PC-9 (cell line): Measurements from ENCODE around the gene RSBN1. TPM values are rescaled to one million over a fixed set of nuclear protein-coding genes. Genes with fewer than 3 reads are reported as not detected.

Source experiments
- BruUV-seq: library from RNA; stranded (reverse); fragments of 400-500 nt; replicated peaks from 2 replicates; lab custom pipeline; 2021; lab: Mats Ljungman, UMichigan
- CTCF ChIA-PET: fragments of 300-600 bp; sonication (Branson Sonifier 250); formaldehyde crosslinking; loops from one replicate; lab custom pipeline; 2022; ENCODE audit warnings: antibody characterized with exemption; lab: Charles Lee
- POLR2A ChIA-PET: fragments of 300-600 bp; sonication (Branson Sonifier 250); formaldehyde crosslinking; loops from one replicate; lab custom pipeline; 2022; ENCODE audit warnings: antibody characterized with exemption; ENCODE audit not compliant: unreplicated experiment; lab: Charles Lee
- DNase-seq, 2 experiments: peaks; one replicate each; pipeline versions ENCODE4 v3.0.0 to v3.0.0-alpha.2; 2015 to 2022; ENCODE audit warnings: mixed read lengths in 1 of 2
- H2AFZ ChIP-seq: fragments of 200-600 bp; sonication (generic); 2 replicates; pipeline ENCODE4 v1.8.1; 2017; ENCODE audit warnings: antibody characterized with exemption
- H3F3A ChIP-seq: fragments of 200-600 bp; sonication (generic); 2 replicates; pipeline ENCODE4 v1.8.1; 2017; ENCODE audit warnings: antibody characterized with exemption, mild to moderate bottlenecking, low read depth; ENCODE audit not compliant: insufficient read depth
- H3K27ac ChIP-seq: fragments of 200-600 bp; sonication (generic); 2 replicates; pipeline ENCODE4 v1.6.1; 2016; ENCODE audit warnings: mixed run types
- H3K27me3 ChIP-seq: fragments of 200-600 bp; sonication (generic); 2 replicates; pipeline ENCODE4 v1.6.1; 2016; ENCODE audit warnings: low read depth, mixed run types; ENCODE audit not compliant: insufficient read depth
- H3K36me3 ChIP-seq: fragments of 200-600 bp; sonication (generic); 2 replicates; pipeline ENCODE4 v1.6.1; 2016; ENCODE audit warnings: low read depth, mixed run types
- H3K4me1 ChIP-seq: fragments of 200-600 bp; sonication (generic); replicated peaks from 2 replicates; pipeline ENCODE4 v1.6.1; 2016; ENCODE audit warnings: mixed run types; ENCODE audit not compliant: insufficient read depth
- H3K4me2 ChIP-seq: fragments of 200-600 bp; sonication (generic); 2 replicates; pipeline ENCODE4 v1.6.1; 2017; ENCODE audit warnings: mixed run types
- H3K4me3 ChIP-seq: fragments of 200-600 bp; sonication (generic); 2 replicates; pipeline ENCODE4 v1.6.1; 2016; ENCODE audit warnings: mixed run types
- H3K79me2 ChIP-seq: fragments of 200-600 bp; sonication (generic); 2 replicates; pipeline ENCODE4 v1.6.1; 2017; ENCODE audit warnings: low read depth, mixed run types
- H3K9me2 ChIP-seq: fragments of 200-600 bp; sonication (generic); 2 replicates; pipeline ENCODE4 v1.8.1; 2017; ENCODE audit warnings: mild to moderate bottlenecking; ENCODE audit not compliant: insufficient read depth
- H3K9me3 ChIP-seq: fragments of 200-600 bp; sonication (generic); 2 replicates; pipeline ENCODE4 v1.8.1; 2016; ENCODE audit warnings: low read depth; ENCODE audit not compliant: insufficient read depth
- H4K20me1 ChIP-seq: fragments of 200-600 bp; sonication (generic); 2 replicates; pipeline ENCODE4 v1.8.1; 2017; ENCODE audit not compliant: insufficient read depth
- EZH2 ChIP-seq: fragments of 200-600 bp; sonication (generic); IDR thresholded peaks from 2 replicates; pipeline ENCODE4 v1.8.0; 2017; ENCODE audit warnings: antibody characterized with exemption, low read depth
- intact Hi-C: fragments of 100-400 bp; cut with micrococcal nuclease; formaldehyde crosslinking; loops from one replicate; pipeline ENCODE4 v1.10.0; 2022; ENCODE audit not compliant: unreplicated experiment
- total RNA-seq: library from RNA; stranded (reverse); gene quantifications from 2 replicates; pipeline ENCODE4 v1.2.3, GENCODE V29; 2021
- TF ChIP-seq, protein P1 (sequence below): fragments of 200-600 bp; sonication (generic); conservative IDR thresholded peaks from 2 replicates; pipeline ENCODE4 v1.6.1; 2017; ENCODE audit warnings: mixed run types, antibody characterized with exemption, mild to moderate bottlenecking, moderate library complexity

The RSBN1 gene
- total RNA-seq, 1 experiment from 2014 or later = 12.3 TPM

DNA sequence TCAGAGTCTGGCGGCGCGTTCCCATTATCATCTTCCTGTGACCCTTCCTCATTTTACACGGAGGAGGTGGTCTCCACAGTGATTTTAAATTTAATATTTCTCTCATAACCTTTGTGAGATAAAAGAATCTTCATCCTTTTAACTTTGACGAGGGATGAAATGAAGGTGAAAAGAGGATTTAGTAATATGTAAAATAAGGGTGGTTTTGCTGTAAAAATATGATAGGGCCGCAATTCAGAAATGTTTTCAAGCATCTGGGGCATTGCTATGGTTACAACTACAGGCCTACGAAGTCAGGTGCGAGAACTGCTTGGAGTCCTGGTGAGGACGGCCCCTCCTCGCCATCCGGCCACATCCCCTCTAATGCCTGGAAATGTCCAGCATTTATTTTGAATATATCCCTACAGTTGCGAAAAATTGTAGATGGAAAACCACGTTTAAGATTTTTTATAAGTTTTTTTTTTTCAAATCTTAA, 422 bp upstream of the RSBN1 start:
- peak overlapping the region; percentile 93 for H2AFZ ChIP-seq
- CTCF ChIA-PET = no interaction called here
- intact Hi-C loops = loop anchor here (1.0 to 2.0 kb wide), 3 partner anchors 54 to 117 kb away; partner anchors contain the start of genes DCLRE1B, HIPK1 and PHTF1

GRCh38 chr1:113811156-113811887, 954 bp downstream of the RSBN1 start:
- Histone ChIP-seq H3K9me3 (no peaks in the 10 kb centered on the region), H3K79me2 (peaks cover 56% of the 10 kb centered on the region), H3K4me1 (peaks cover 32% of the 10 kb centered on the region), H4K20me1 (peaks cover 4% of the 10 kb centered on the region), H3K27me3 (no peaks in the 10 kb centered on the region), H3F3A (peaks cover 4% of the 10 kb centered on the region), H2AFZ (peak overlapping the region; percentile 85), H3K4me2 (peak overlapping the region; percentile 78), H3K9me2 (no peaks in the 10 kb centered on the region), H3K36me3 (peaks cover 5% of the 10 kb centered on the region; the same call in 1 of the 2 replicates), H3K4me3 (peak overlapping the region; percentile 72), H3K27ac (0 out of 2 replicates have a peak overlapping the region, but pooled peaks have one; percentile 9)
- BruUV-seq = TSS peak; percentile 36
- no peak for DNase-seq
- TF ChIP-seq, protein P1, sequence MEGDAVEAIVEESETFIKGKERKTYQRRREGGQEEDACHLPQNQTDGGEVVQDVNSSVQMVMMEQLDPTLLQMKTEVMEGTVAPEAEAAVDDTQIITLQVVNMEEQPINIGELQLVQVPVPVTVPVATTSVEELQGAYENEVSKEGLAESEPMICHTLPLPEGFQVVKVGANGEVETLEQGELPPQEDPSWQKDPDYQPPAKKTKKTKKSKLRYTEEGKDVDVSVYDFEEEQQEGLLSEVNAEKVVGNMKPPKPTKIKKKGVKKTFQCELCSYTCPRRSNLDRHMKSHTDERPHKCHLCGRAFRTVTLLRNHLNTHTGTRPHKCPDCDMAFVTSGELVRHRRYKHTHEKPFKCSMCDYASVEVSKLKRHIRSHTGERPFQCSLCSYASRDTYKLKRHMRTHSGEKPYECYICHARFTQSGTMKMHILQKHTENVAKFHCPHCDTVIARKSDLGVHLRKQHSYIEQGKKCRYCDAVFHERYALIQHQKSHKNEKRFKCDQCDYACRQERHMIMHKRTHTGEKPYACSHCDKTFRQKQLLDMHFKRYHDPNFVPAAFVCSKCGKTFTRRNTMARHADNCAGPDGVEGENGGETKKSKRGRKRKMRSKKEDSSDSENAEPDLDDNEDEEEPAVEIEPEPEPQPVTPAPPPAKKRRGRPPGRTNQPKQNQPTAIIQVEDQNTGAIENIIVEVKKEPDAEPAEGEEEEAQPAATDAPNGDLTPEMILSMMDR = no peak
- no peak for TF ChIP-seq EZH2
- POLR2A ChIA-PET = no interaction called here
- CTCF ChIA-PET = no interaction called here
- intact Hi-C loops = no loop called here

More for the DNA sequence above, 422 bp upstream of the RSBN1 start:
- Histone ChIP-seq H4K20me1 (peaks cover 4% of the 10 kb centered on the region), H3K9me3 (no peaks in the 10 kb centered on the region), H3F3A (peaks cover 3% of the 10 kb centered on the region; the same call in 1 of the 2 replicates), H3K4me2 (peak overlapping the region; percentile 79), H3K79me2 (peaks cover 43% of the 10 kb centered on the region), H3K36me3 (peaks cover 5% of the 10 kb centered on the region; the same call in 1 of the 2 replicates), H3K4me3 (peak overlapping the region; percentile 72), H3K27me3 (no peaks in the 10 kb centered on the region), H3K4me1 (peaks cover 32% of the 10 kb centered on the region), H3K27ac (peak overlapping the region; percentile 23), H3K9me2 (no peaks in the 10 kb centered on the region)
- TF ChIP-seq EZH2 = no peak
- TF ChIP-seq, protein P1 = no peak
- POLR2A ChIA-PET = interaction anchor here (0.5 to 0.9 kb wide), 8 partner anchors 45 to 1413 kb away, joined by 3 to 18 read pairs (median 4); partner anchors contain the start of genes PHTF1 and PPM1J
- TSS peak; percentile 99 for BruUV-seq
- no peak for DNase-seq

- Histone ChIP-seq H2AFZ (no peak overlapping the region), H4K20me1 (peaks cover 4% of the 10 kb centered on the region), H3K79me2 (peaks cover 70% of the 10 kb centered on the region), H3F3A (peaks cover 13% of the 10 kb centered on the region), H3K9me3 (no peaks in the 10 kb centered on the region), H3K4me3 (peak overlapping the region; percentile 72), H3K27me3 (no peaks in the 10 kb centered on the region), H3K36me3 (peaks cover 5% of the 10 kb centered on the region; the same call in 1 of the 2 replicates), H3K9me2 (no peaks in the 10 kb centered on the region), H3K4me1 (peaks cover 36% of the 10 kb centered on the region), H3K27ac (0 out of 2 replicates have a peak overlapping the region, but pooled peaks have one; percentile 4), H3K4me2 (peak overlapping the region; percentile 78)
- BruUV-seq = no TSS peak
- no peak for DNase-seq
- TF ChIP-seq, protein P1 = no peak
- no peak for TF ChIP-seq EZH2
- POLR2A ChIA-PET = no interaction called here
- CTCF ChIA-PET = no interaction called here
- intact Hi-C loops = no loop called here
Measured at GRCh38 chr1:113809670-113810602, 2.3 kb downstream of the RSBN1 start.
